Hepatocyte (in vitro differentiated cells): ENCODE data around the gene ST3GAL4. TPM values are rescaled to one million over a fixed set of nuclear protein-coding genes. Genes with fewer than 3 reads are reported as not detected.
"Not testable (repeated sequence)": the region's sequence is repeated elsewhere in the genome, so short reads cannot be mapped to it uniquely, and the experiment has no call there.

ENCODE experiments used
- DNase-seq: peaks from one replicate; pipeline ENCODE4 v3.0.0-alpha.2; 2016; ENCODE audit warnings: low spot score
- H2AFZ ChIP-seq: fragments of 200-600 bp; sonication (generic); 2 replicates; pipeline ENCODE4 v1.6.0; 2016; ENCODE audit warnings: antibody characterized with exemption, mild to moderate bottlenecking
- H3K27ac ChIP-seq: fragments of 200-600 bp; sonication (generic); 2 replicates; pipeline ENCODE4 v1.5.1; 2016; ENCODE audit warnings: mild to moderate bottlenecking
- H3K27me3 ChIP-seq: fragments of 200-600 bp; sonication (generic); 2 replicates; pipeline ENCODE4 v1.6.1; 2016
- H3K36me3 ChIP-seq: fragments of 200-600 bp; sonication (generic); replicated peaks from 2 replicates; pipeline ENCODE4 v1.5.1; 2016; ENCODE audit warnings: low read depth; ENCODE audit not compliant: insufficient read depth
- H3K4me1 ChIP-seq: fragments of 200-600 bp; sonication (generic); 2 replicates; pipeline ENCODE4 v1.5.1; 2016; ENCODE audit warnings: mild to moderate bottlenecking, moderate library complexity; ENCODE audit not compliant: insufficient read depth
- H3K4me2 ChIP-seq: fragments of 200-600 bp; sonication (generic); 2 replicates; pipeline ENCODE4 v1.6.0; 2016
- H3K4me3 ChIP-seq: fragments of 200-600 bp; sonication (generic); 2 replicates; pipeline ENCODE4 v1.5.1; 2016; ENCODE audit warnings: mild to moderate bottlenecking
- H3K79me2 ChIP-seq: fragments of 200-600 bp; sonication (generic); 2 replicates; pipeline ENCODE4 v1.6.0; 2017; ENCODE audit warnings: mild to moderate bottlenecking
- H3K9me2 ChIP-seq: fragments of 200-600 bp; sonication (generic); replicated peaks from 2 replicates; pipeline ENCODE4 v1.6.0; 2017; ENCODE audit warnings: mild to moderate bottlenecking; ENCODE audit not compliant: insufficient read depth
- H3K9me3 ChIP-seq: fragments of 200-600 bp; sonication (generic); 2 replicates; pipeline ENCODE4 v1.5.1; 2016; ENCODE audit warnings: low read depth, mild to moderate bottlenecking
- H4K20me1 ChIP-seq: fragments of 200-600 bp; sonication (generic); 2 replicates; pipeline ENCODE4 v1.6.0; 2016; ENCODE audit warnings: mild to moderate bottlenecking; ENCODE audit not compliant: insufficient read depth, poor library complexity, severe bottlenecking
- CTCF ChIP-seq: fragments of 200-600 bp; sonication (generic); IDR thresholded peaks from 2 replicates; pipeline ENCODE4 v1.5.1; 2016; ENCODE audit warnings: antibody characterized with exemption, mild to moderate bottlenecking; ENCODE audit not compliant: poor library complexity
- EZH2 ChIP-seq: fragments of 200-600 bp; sonication (generic); IDR thresholded peaks from 2 replicates; pipeline ENCODE4 v1.6.1; 2016; ENCODE audit warnings: antibody characterized with exemption, mild to moderate bottlenecking, borderline replicate concordance
- EZH2phosphoT487 ChIP-seq: fragments of 200-600 bp; sonication (generic); IDR thresholded peaks from one replicate; pipeline ENCODE4 v1.6.1; 2018; ENCODE audit warnings: antibody characterized with exemption, mild to moderate bottlenecking, low read depth, moderate library complexity; ENCODE audit not compliant: unreplicated experiment, severe bottlenecking
- WGBS: methylation state at CpG from one replicate; pipeline ENCODE4 v1.1.6; 2016; ENCODE audit warnings: low lambda C conversion rate; ENCODE audit errors: missing lambda C conversion rate; 5-methylcytosine and 5-hydroxymethylcytosine counted together
- polyA plus RNA-seq: library from polyadenylated mRNA; unstranded; fragments of >200 nt; fragmentation: Nextera tagmentation; extraction: Ambion mirVana; gene quantifications from 2 replicates; pipeline ENCODE4 v1.2.1, GENCODE V29; 2016
- total RNA-seq: library from RNA; depleted of rRNA; stranded (reverse); fragments of >200 nt; gene quantifications from 2 replicates; pipeline ENCODE4 v1.2.3, GENCODE V29; 2014

ST3GAL4 gene
- total and polyA plus RNA-seq, 2 experiments from 2014 or later: 31.0 to 31.5 TPM

DNA sequence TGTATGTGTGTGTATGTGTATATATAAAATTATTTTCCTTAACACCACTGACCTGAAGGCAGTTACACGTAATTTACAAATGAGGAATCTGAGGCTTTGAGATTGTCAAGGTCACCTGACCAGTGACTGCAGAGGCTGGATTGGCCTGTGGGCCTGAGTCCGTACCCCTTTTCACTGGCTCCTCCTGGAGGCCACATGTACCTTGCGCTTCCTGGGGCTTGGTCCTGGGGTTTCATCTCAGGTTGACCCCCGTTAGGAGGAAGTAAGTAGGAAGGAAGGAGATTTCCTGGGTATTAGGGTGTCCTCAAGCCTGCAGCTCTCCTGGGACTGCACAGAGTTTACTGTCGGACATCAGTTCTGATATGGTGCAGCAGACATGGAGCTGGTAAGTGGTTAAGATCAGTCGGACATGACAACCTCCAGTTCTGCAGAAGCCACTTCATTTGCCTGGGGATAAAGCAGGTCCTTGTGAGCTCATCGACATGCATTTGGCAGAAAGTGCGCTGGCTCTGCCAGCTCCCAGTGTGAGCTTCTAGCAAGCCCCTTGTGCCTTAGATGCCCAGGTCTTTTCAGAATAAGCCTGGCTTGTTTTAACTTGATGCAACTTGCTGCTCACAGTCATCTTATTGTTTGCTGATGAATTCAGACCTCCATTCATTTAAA lies 36.6 kb downstream of the ST3GAL4 start:
- Histone ChIP-seq H3K4me1 (no peaks in the 10 kb centered on the region), H3K27ac (no peak overlapping the region), H3K4me2 (no peak overlapping the region), H3K9me2 (no peaks in the 10 kb centered on the region), H4K20me1 (no peaks in the 10 kb centered on the region), H3K27me3 (no peaks in the 10 kb centered on the region), H3K9me3 (no peaks in the 10 kb centered on the region), H3K36me3 (no peaks in the 10 kb centered on the region), H2AFZ (no peak overlapping the region), H3K4me3 (no peak overlapping the region), H3K79me2 (peaks cover 2% of the 10 kb centered on the region)
- no peak for DNase-seq
- TF ChIP-seq EZH2: no peak
- no peak for TF ChIP-seq EZH2phosphoT487
- no peak for TF ChIP-seq CTCF
- WGBS: 74% methylated on average over 8 of the region's 8 CpGs

GRCh38 chr11:126392633-126393013 lies 37.1 kb downstream of the ST3GAL4 start:
- Histone ChIP-seq H2AFZ (no peak overlapping the region), H3K9me3 (no peaks in the 10 kb centered on the region), H3K36me3 (no peaks in the 10 kb centered on the region), H3K79me2 (peaks cover 2% of the 10 kb centered on the region), H3K27ac (no peak overlapping the region), H3K4me3 (no peak overlapping the region), H3K9me2 (no peaks in the 10 kb centered on the region), H3K27me3 (no peaks in the 10 kb centered on the region), H3K4me1 (no peaks in the 10 kb centered on the region), H3K4me2 (no peak overlapping the region), H4K20me1 (no peaks in the 10 kb centered on the region)
- 64% methylated on average over 4 of the region's 4 CpGs for WGBS
- no peak for TF ChIP-seq CTCF
- TF ChIP-seq EZH2phosphoT487: no peak
- no peak for TF ChIP-seq EZH2
- no peak for DNase-seq

GRCh38 chr11:126393143-126393542 lies 37.7 kb downstream of the ST3GAL4 start:
- TF ChIP-seq EZH2phosphoT487 (no peak), EZH2 (no peak), CTCF (no peak)
- Histone ChIP-seq H3K36me3 (no peaks in the 10 kb centered on the region), H3K79me2 (peaks cover 2% of the 10 kb centered on the region), H3K27me3 (no peaks in the 10 kb centered on the region), H3K4me1 (no peaks in the 10 kb centered on the region), H4K20me1 (no peaks in the 10 kb centered on the region), H3K4me3 (no peak overlapping the region), H3K27ac (no peak overlapping the region), H3K4me2 (no peak overlapping the region), H2AFZ (no peak overlapping the region), H3K9me2 (no peaks in the 10 kb centered on the region), H3K9me3 (no peaks in the 10 kb centered on the region)
- DNase-seq: no peak
- WGBS: 94% methylated on average over 5 of the region's 5 CpGs

- Histone ChIP-seq H2AFZ (no peak overlapping the region), H3K9me2 (no peaks in the 10 kb centered on the region), H3K27me3 (no peaks in the 10 kb centered on the region), H3K4me1 (no peaks in the 10 kb centered on the region), H3K79me2 (peaks cover 2% of the 10 kb centered on the region), H3K36me3 (no peaks in the 10 kb centered on the region), H3K4me3 (no peak overlapping the region), H3K27ac (no peak overlapping the region), H3K9me3 (no peaks in the 10 kb centered on the region), H4K20me1 (no peaks in the 10 kb centered on the region), H3K4me2 (no peak overlapping the region)
- TF ChIP-seq CTCF (no peak), EZH2phosphoT487 (no peak), EZH2 (no peak)
- WGBS: 100% methylated on average over 2 of the region's 3 CpGs
- no peak for DNase-seq
Observed at GRCh38 chr11:126394036-126394435, 38.5 kb downstream of the ST3GAL4 start.

- not testable (repeated sequence) for H3K9me2 ChIP-seq, H3K79me2 ChIP-seq, H3K27me3 ChIP-seq, H3K27ac ChIP-seq, H3K9me3 ChIP-seq, H3K36me3 ChIP-seq, H3K4me2 ChIP-seq, H2AFZ ChIP-seq, DNase-seq, H3K4me3 ChIP-seq, H3K4me1 ChIP-seq, H4K20me1 ChIP-seq
- WGBS: 91% methylated on average over 4 of the region's 7 CpGs
Observed at GRCh38 chr11:126394634-126395072, 39.2 kb downstream of the ST3GAL4 start.
